GM12891 (cell line): ENCODE results near the gene ZBTB38.

ENCODE experiments used
- POLR2A ChIP-seq: IDR thresholded peaks from 2 replicates; pipeline ENCODE4 v1.6.1; 2011; ENCODE audit warnings: low read depth, low read length, control low read depth
- POLR2AphosphoS5 ChIP-seq: IDR thresholded peaks from 2 replicates; pipeline ENCODE4 v1.6.1; 2011; ENCODE audit warnings: low read depth, low read length, control low read depth
- SPI1 ChIP-seq: IDR thresholded peaks from 2 replicates; pipeline ENCODE4 v1.6.1; 2011; ENCODE audit warnings: low read depth, low read length, control low read depth
- TAF1 ChIP-seq: IDR thresholded peaks from 2 replicates; pipeline ENCODE4 v1.6.1; 2011; ENCODE audit warnings: low read depth, low read length, control low read depth

DNA sequence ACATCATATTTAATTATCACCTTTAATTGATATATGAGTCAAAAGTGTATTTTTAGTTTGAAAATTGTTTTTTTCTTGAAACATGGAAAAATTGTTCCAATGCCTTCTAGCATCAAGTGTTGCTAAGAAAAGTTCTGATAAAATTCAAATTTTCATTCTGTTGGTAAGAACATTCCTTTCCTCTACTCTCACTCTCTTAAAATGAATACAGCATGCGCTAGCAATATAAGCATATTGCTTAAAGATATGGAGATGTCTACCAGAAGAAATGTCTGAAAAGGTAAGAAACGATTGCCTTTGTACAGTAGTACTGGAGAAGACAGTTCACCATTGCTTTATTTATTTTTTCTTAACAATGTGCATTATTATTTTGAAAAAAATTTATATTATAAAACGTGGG, 17.6 kb upstream of the ZBTB38 start:
- TF ChIP-seq POLR2AphosphoS5 (no peak), TAF1 (no peak), SPI1 (no peak), POLR2A (no peak)
